Transverse colon (tissue), 4 donors: ENCODE data around the gene UQCC3.

Experiments
- CTCF ChIP-seq, 5 experiments: fragments of 200-600 bp in 3 of 5; fragments of 450-650 bp in 2 of 5; sonication (generic) in 3 of 5; IDR thresholded peaks; 1 replicate in 2 of 5; 2 replicates in 3 of 5; pipeline ENCODE4 v1.5.1; 2016 to 2017; ENCODE audit warnings: antibody characterized with exemption in 5 of 5, inconsistent platforms in 3 of 5, mild to moderate bottlenecking in 2 of 5, moderate library complexity in 1 of 5
- EP300 ChIP-seq: sonication (generic); formaldehyde crosslinking; IDR thresholded peaks from one replicate; pipeline ENCODE4 v1.6.1; 2017; ENCODE audit warnings: antibody characterized with exemption, low read depth
- POLR2A ChIP-seq: fragments of 450-650 bp; IDR thresholded peaks from one replicate; pipeline ENCODE4 v1.6.1; 2016; ENCODE audit warnings: antibody characterized with exemption, mild to moderate bottlenecking, moderate library complexity
- POLR2AphosphoS5 ChIP-seq, 3 donors: sonication (generic); formaldehyde crosslinking; IDR thresholded peaks; one replicate each; pipeline ENCODE4 v1.6.1; 2016; ENCODE audit warnings: antibody characterized with exemption in 3 of 3

- no peak for TF ChIP-seq CTCF (IDR thresholded peaks at IDR 0.05)
- TF ChIP-seq POLR2A = no peak
- TF ChIP-seq POLR2AphosphoS5 (IDR thresholded peaks at IDR 0.05) = no peak
- TF ChIP-seq EP300 = no peak
Measured at GRCh38 chr11:62654297-62654696, 17.2 kb upstream of the UQCC3 start.
